Panc1 (cell line): ENCODE measurements around the gene XXYLT1. TPM values are rescaled to one million over a fixed set of nuclear protein-coding genes. Genes with fewer than 3 reads are reported as not detected.
"Not testable (repeated sequence)": the region's sequence is repeated elsewhere in the genome, so short reads cannot be mapped to it uniquely, and the experiment has no call there.

Source experiments
- ATAC-seq: fragments of 200-7000 bp; cut with Tn5 transposase; 2 replicates; pipeline ENCODE4 v1.9.1; 2020; ENCODE audit warnings: mild to moderate bottlenecking, moderate library complexity
- BruUV-seq: library from RNA; stranded (reverse); fragments of 400-500 nt; replicated peaks from 2 replicates; lab custom pipeline; 2021; lab: Mats Ljungman, UMichigan
- CTCF ChIA-PET: fragments of 300-600 bp; sonication (Branson Sonifier 250); formaldehyde crosslinking; loops from one replicate; lab custom pipeline; 2022; ENCODE audit warnings: antibody characterized with exemption; lab: Charles Lee
- POLR2A ChIA-PET: fragments of 300-600 bp; sonication (Branson Sonifier 250); formaldehyde crosslinking; loops from one replicate; lab custom pipeline; 2022; ENCODE audit warnings: antibody characterized with exemption; lab: Charles Lee
- DNase-seq: peaks from one replicate; pipeline ENCODE4 v3.0.0-alpha.2; 2010; ENCODE audit warnings: low read depth, low spot score
- H3K27ac ChIP-seq: 2 replicates; pipeline ENCODE4 v1.5.1; 2011; ENCODE audit warnings: mild to moderate bottlenecking, low read length, inconsistent platforms
- H3K27me3 ChIP-seq: fragments of 200-500 bp; sonication (Bioruptor generic); 2 replicates; pipeline ENCODE4 v1.6.0; 2014; ENCODE audit warnings: low read length, inconsistent platforms; ENCODE audit not compliant: control insufficient read depth, insufficient read depth
- H3K36me3 ChIP-seq: fragments of 200-500 bp; sonication (Bioruptor generic); 2 replicates; pipeline ENCODE4 v1.5.1; 2014; ENCODE audit warnings: inconsistent platforms, mild to moderate bottlenecking, low read length, moderate library complexity; ENCODE audit not compliant: control insufficient read depth, insufficient read depth
- H3K4me1 ChIP-seq: 2 replicates; pipeline ENCODE4 v1.5.1; 2011; ENCODE audit warnings: inconsistent platforms, mild to moderate bottlenecking, low read length, moderate library complexity; ENCODE audit not compliant: control insufficient read depth, insufficient read depth
- H3K4me3 ChIP-seq, 2 experiments: 2 replicates each; pipeline ENCODE4 v1.5.1; 2011 to 2012; ENCODE audit warnings: low read depth in 2 of 2, low read length in 2 of 2, mild to moderate bottlenecking in 2 of 2, inconsistent platforms in 1 of 2, moderate library complexity in 1 of 2
- H3K9me3 ChIP-seq: fragments of 200-500 bp; sonication (Bioruptor generic); 2 replicates; pipeline ENCODE4 v1.5.1; 2014; ENCODE audit warnings: low read depth, mild to moderate bottlenecking, inconsistent platforms, low read length, moderate library complexity; ENCODE audit not compliant: control insufficient read depth, insufficient read depth
- CTCF ChIP-seq: fragments of 450-650 bp; IDR thresholded peaks from 2 replicates; pipeline ENCODE4 v1.5.1; 2017; ENCODE audit warnings: mild to moderate bottlenecking
- POLR2AphosphoS5 ChIP-seq: IDR thresholded peaks from 2 replicates; pipeline ENCODE4 v1.6.1; 2012; ENCODE audit warnings: mild to moderate bottlenecking, low read depth, low read length, moderate library complexity
- REST ChIP-seq, 2 experiments: IDR thresholded peaks; 2 replicates each; pipeline ENCODE4 v1.6.1; 2011 to 2012; ENCODE audit warnings: low read depth in 2 of 2, control low read depth in 1 of 2, low read length in 1 of 2, mild to moderate bottlenecking in 1 of 2, moderate library complexity in 1 of 2; ENCODE audit not compliant: insufficient read depth in 1 of 2
- SIN3A ChIP-seq: IDR thresholded peaks from 2 replicates; pipeline ENCODE4 v1.6.1; 2012; ENCODE audit warnings: low read depth, mild to moderate bottlenecking, low read length, moderate library complexity, borderline replicate concordance; ENCODE audit not compliant: insufficient read depth
- TCF7L2 ChIP-seq: IDR thresholded peaks from 2 replicates; pipeline ENCODE4 v1.6.1; 2011; ENCODE audit warnings: mild to moderate bottlenecking, low read depth, low read length, inconsistent platforms
- in situ Hi-C: cut with HindIII; loops from 2 replicates; pipeline ENCODE4 v1.10.0; 2016; ENCODE audit warnings: low sequenced_read_pairs, low pct_unique_long_range_greater_than_20kb
- intact Hi-C: fragments of 100-400 bp; cut with micrococcal nuclease; formaldehyde crosslinking; loops from one replicate; pipeline ENCODE4 v1.10.0; 2022; ENCODE audit not compliant: unreplicated experiment
- total RNA-seq: library from RNA; stranded (reverse); gene quantifications from one replicate; pipeline ENCODE4 v1.2.1, GENCODE V29; 2021; ENCODE audit not compliant: unreplicated experiment

XXYLT1 gene
- total RNA-seq, 1 experiment from 2014 or later, result 26.0 TPM

GRCh38 chr3:195221015-195221853 lies 49.7 kb downstream of the XXYLT1 start:
- H3K36me3 ChIP-seq, result no peaks in the 10 kb centered on the region
- DNase-seq (no peak), ATAC-seq (no peak)
- CTCF ChIA-PET, result no interaction called here
- no peaks in the 10 kb centered on the region for H3K27me3 ChIP-seq
- H3K9me3 ChIP-seq, result no peaks in the 10 kb centered on the region
- no TSS peak for BruUV-seq
- no peaks in the 10 kb centered on the region for H3K4me1 ChIP-seq
- TF ChIP-seq SIN3A (no peak), CTCF (no peak), REST (IDR thresholded peaks at IDR 0.05; ENCODE audit: insufficient read depth in 1 of 2, low read depth in 2 of 2, low read length in 1 of 2) (no peak), POLR2AphosphoS5 (no peak), TCF7L2 (no peak)
- POLR2A ChIA-PET, result no interaction called here
- H3K27ac ChIP-seq, result no peak overlapping the region
- in situ Hi-C loops, result no loop called here
- intact Hi-C loops, result no loop called here
- H3K4me3 ChIP-seq, result no peak overlapping the region

- BruUV-seq, result no TSS peak
- H3K4me3 ChIP-seq, result no peak overlapping the region
- ChIA-PET POLR2A (no interaction called here), CTCF (no interaction called here)
- no peak overlapping the region for H3K27ac ChIP-seq
- no peaks in the 10 kb centered on the region for H3K27me3 ChIP-seq
- no peaks in the 10 kb centered on the region for H3K36me3 ChIP-seq
- no peaks in the 10 kb centered on the region for H3K4me1 ChIP-seq
- H3K9me3 ChIP-seq, result no peaks in the 10 kb centered on the region
- intact Hi-C loops (no loop called here), in situ Hi-C loops (no loop called here)
- no peak for DNase-seq
- no peak for TF ChIP-seq CTCF
- TF ChIP-seq POLR2AphosphoS5, result no peak
- no peak for TF ChIP-seq SIN3A
- TF ChIP-seq REST (IDR thresholded peaks at IDR 0.05; ENCODE audit: insufficient read depth in 1 of 2, low read depth in 2 of 2, low read length in 1 of 2), result no peak
- no peak for TF ChIP-seq TCF7L2
- no peak for ATAC-seq
These were observed 51.4 kb downstream of the XXYLT1 start for GRCh38 chr3:195219351-195220230.

GRCh38 chr3:195218331-195218730 lies 52.6 kb downstream of the XXYLT1 start:
- intact Hi-C loops, H3K4me1 ChIP-seq, H3K27me3 ChIP-seq, CTCF ChIA-PET, H3K4me3 ChIP-seq, BruUV-seq, H3K27ac ChIP-seq, H3K9me3 ChIP-seq, ATAC-seq, in situ Hi-C loops, H3K36me3 ChIP-seq, DNase-seq, POLR2A ChIA-PET: not testable (repeated sequence)
